Measurements from ENCODE around the gene DOCK1. TPM values are rescaled to one million over a fixed set of nuclear protein-coding genes. Genes with fewer than 3 reads are reported as not detected.

DOCK1 gene
- total and polyA plus RNA-seq, 8 donors, result 46.4 to 77.7 (median 71.3) TPM

DNA sequence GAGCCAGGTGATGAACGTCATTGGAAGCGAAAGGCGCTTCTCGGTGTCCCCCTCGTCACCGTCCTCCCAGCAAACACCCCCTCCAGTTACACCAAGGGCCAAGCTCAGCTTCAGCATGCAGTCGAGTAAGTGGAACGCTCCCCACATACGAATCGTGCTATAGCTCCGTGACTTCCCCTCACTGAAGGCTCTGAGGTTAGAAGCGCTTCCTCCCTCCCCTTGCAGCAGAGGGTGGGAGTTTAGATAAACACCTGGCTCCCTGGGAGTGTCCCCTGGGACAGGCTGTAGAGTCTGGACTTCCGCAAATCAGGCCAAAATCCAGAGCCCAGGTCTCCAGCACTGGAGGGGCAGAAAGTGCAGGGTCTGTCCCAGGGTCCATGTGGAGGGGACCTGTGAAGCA is 538.9 kb downstream of the DOCK1 start:
- Histone ChIP-seq H3K4me3 (no peak overlapping the region), H3K36me3 (peaks cover 0 to 65% of the 10 kb centered on the region in 2 donors), H3K27me3 (no peaks in the 10 kb centered on the region), H3K27ac (no peak overlapping the region), H3K9me3 (no peaks in the 10 kb centered on the region), H3K4me1 (no peaks in the 10 kb centered on the region)
- TF ChIP-seq, protein P1, sequence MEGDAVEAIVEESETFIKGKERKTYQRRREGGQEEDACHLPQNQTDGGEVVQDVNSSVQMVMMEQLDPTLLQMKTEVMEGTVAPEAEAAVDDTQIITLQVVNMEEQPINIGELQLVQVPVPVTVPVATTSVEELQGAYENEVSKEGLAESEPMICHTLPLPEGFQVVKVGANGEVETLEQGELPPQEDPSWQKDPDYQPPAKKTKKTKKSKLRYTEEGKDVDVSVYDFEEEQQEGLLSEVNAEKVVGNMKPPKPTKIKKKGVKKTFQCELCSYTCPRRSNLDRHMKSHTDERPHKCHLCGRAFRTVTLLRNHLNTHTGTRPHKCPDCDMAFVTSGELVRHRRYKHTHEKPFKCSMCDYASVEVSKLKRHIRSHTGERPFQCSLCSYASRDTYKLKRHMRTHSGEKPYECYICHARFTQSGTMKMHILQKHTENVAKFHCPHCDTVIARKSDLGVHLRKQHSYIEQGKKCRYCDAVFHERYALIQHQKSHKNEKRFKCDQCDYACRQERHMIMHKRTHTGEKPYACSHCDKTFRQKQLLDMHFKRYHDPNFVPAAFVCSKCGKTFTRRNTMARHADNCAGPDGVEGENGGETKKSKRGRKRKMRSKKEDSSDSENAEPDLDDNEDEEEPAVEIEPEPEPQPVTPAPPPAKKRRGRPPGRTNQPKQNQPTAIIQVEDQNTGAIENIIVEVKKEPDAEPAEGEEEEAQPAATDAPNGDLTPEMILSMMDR (IDR thresholded peaks at IDR 0.05), result no peak
- DNase-seq (no peak), ATAC-seq (no peak)
- intact Hi-C loops (cut with DNase I), result no loop called here

DNA sequence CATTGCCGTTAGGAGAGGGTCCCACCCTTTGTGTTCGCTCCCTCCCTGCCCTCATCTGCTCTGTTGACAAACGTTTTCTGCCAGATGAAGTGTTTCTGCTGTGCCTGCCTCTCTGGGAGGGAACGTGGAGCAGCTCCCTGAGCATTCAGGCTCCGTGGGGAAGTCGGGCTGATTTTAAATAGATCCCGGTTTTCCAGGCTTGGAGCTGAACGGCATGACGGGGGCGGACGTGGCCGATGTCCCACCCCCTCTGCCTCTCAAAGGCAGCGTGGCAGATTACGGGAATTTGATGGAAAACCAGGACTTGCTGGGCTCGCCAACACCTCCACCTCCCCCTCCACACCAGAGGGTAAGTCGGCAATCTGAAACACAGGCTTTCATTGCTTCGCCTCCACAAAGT is 542.0 kb downstream of the DOCK1 start:
- H3K27me3 ChIP-seq, result no peaks in the 10 kb centered on the region
- ATAC-seq (no peak), DNase-seq (no peak)

DNA sequence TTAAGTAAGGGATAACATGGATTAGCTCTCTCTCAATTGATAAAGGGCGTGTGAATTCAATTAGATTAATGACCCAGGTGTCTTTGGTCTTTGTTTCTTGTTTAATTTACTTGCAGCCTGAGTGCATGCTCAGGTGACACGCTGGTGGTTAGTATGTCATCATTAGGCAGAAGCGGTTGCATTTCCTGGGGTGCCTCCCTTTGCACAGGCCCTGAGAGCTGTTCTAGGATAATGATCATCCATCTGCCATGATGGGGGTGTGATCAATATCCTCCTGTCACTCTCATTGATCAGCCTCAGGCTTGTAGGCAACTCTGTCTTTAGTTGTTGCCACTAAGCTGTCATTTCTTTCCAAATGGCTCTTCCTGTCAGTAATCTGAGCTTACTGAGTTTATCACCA is 544.3 kb downstream of the DOCK1 start:
- Histone ChIP-seq H3K4me1 (no peaks in the 10 kb centered on the region), H3K9me3 (no peaks in the 10 kb centered on the region), H3K27ac (no peak overlapping the region), H3K4me3 (no peak overlapping the region), H3K27me3 (no peaks in the 10 kb centered on the region), H3K36me3 (peaks cover 0 to 45% of the 10 kb centered on the region in 2 donors)
- TF ChIP-seq, protein P1 (IDR thresholded peaks at IDR 0.05), result no peak
- ATAC-seq (no peak), DNase-seq (no peak)
- intact Hi-C loops (cut with DNase I), result no loop called here

More for the DNA sequence above, 542.0 kb downstream of the DOCK1 start:
- H3K27ac ChIP-seq, result no peak overlapping the region
- no peaks in the 10 kb centered on the region for H3K4me1 ChIP-seq
- no peak overlapping the region for H3K4me3 ChIP-seq
- peaks cover 0 to 42% of the 10 kb centered on the region in 2 donors for H3K36me3 ChIP-seq
- TF ChIP-seq, protein P1 (IDR thresholded peaks at IDR 0.05), result no peak
- H3K9me3 ChIP-seq, result no peaks in the 10 kb centered on the region
- intact Hi-C loops (cut with DNase I), result no loop called here

DNA sequence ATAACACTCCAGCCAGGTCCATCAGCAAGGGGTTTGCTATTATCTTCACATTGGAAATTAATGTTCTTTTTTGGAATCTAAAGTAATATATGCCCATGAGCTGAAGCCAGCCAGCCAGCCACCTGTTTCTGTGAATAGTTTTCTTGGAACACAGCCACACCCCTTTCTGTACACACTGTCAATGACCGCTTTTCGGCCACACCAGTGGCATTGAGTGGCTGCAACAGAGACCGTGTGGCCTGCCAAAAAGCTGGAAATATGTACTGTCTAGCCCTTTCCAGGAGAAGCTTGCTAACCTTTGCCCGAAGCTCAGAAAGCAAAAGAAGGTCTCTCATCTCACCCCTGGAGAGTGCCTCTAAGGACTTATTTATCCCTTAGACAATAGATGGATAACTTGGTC is 545.4 kb downstream of the DOCK1 start:
- Histone ChIP-seq H3K27ac (no peak overlapping the region), H3K9me3 (no peaks in the 10 kb centered on the region), H3K4me1 (no peaks in the 10 kb centered on the region), H3K27me3 (no peaks in the 10 kb centered on the region), H3K36me3 (peaks cover 0 to 34% of the 10 kb centered on the region in 2 donors), H3K4me3 (no peak overlapping the region)
- TF ChIP-seq, protein P1 (IDR thresholded peaks at IDR 0.05), result no peak
- peak; percentile 95 for ATAC-seq
- peak in 1 of 4 donors; percentile 59 for DNase-seq
- intact Hi-C loops (cut with DNase I), result no loop called here

DNA sequence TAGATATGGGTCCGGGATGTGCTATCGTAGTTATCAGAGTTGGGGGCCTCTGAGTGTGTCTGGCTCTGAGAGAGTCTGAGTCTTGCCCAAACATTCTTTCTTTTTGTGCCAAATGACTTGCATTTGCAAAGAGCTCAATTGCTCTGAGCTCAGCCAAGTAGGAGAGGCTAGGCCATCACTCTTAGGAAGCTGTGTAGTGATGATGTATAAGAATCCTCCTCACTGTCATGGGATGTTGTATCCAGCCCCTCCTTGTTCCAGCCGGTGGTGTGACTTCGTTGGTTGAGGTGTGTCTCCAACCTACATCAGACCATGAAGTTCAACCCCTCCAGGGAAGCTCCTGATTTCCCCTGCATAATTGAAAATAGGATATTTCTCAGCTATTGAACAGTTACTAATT is 546.4 kb downstream of the DOCK1 start:
- ATAC-seq (no peak), DNase-seq (no peak)
- Histone ChIP-seq H3K4me3 (no peak overlapping the region), H3K36me3 (peaks cover 0 to 29% of the 10 kb centered on the region in 2 donors), H3K9me3 (no peaks in the 10 kb centered on the region), H3K4me1 (no peaks in the 10 kb centered on the region), H3K27me3 (no peaks in the 10 kb centered on the region), H3K27ac (no peak overlapping the region)
- intact Hi-C loops (cut with DNase I), result no loop called here
- TF ChIP-seq, protein P1 (IDR thresholded peaks at IDR 0.05), result no peak
